ENCODE results near the gene E2F1. TPM values are rescaled to one million over a fixed set of nuclear protein-coding genes. Genes with fewer than 3 reads are reported as not detected.

E2F1 gene
- total and polyA plus RNA-seq, 2 experiments from 2014 or later = 12.1 to 42.6 TPM

- TF ChIP-seq CREB1 (CRISPR knock-in tag; IDR thresholded peaks at IDR 0.05; ENCODE audit: low read depth) (no peak), EZH2 (IDR thresholded peaks at IDR 0.05; ENCODE audit: low read depth, unreplicated experiment) (no peak), REST (IDR thresholded peaks at IDR 0.05; ENCODE audit: unreplicated experiment) (no peak), CTCF (conservative IDR thresholded peaks at IDR 0.05; ENCODE audit: low read depth in 2 of 2) (no peak)
These were observed 55.7 kb downstream of the E2F1 start (continued) for GRCh38 chr20:33630507-33630906.

GRCh38 chr20:33629979-33630378 is 56.2 kb downstream of the E2F1 start:
- Histone ChIP-seq H2AFZ (no peak overlapping the region), H3K79me2 (replicated peaks; ENCODE audit: insufficient read depth) (no peaks in the 10 kb centered on the region), H3K4me3 (no peak overlapping the region), H4K20me1 (replicated peaks; ENCODE audit: insufficient read depth) (no peaks in the 10 kb centered on the region), H3K4me2 (no peak overlapping the region), H3K4me1 (ENCODE audit: insufficient read depth) (no peaks in the 10 kb centered on the region), H3K27ac (ENCODE audit: low read depth) (no peak overlapping the region), H3K36me3 (ENCODE audit: insufficient read depth) (no peaks in the 10 kb centered on the region), H3F3A (replicated peaks; ENCODE audit: low read depth) (no peaks in the 10 kb centered on the region), H3K27me3 (ENCODE audit: insufficient read depth) (no peaks in the 10 kb centered on the region), H3K9me2 (ENCODE audit: insufficient read depth) (no peaks in the 10 kb centered on the region)
- no peak overlapping the region for H3K27ac Mint-ChIP-seq
- peaks cover 23% of the 10 kb centered on the region for H3K36me3 Mint-ChIP-seq (ENCODE audit: low read depth)
- no peak overlapping the region for H3K4me3 Mint-ChIP-seq
- H3K4me1 Mint-ChIP-seq = no peaks in the 10 kb centered on the region
- ATAC-seq (no peak), DNase-seq (ENCODE audit: low spot score) (no peak)
- TF ChIP-seq ZNF331 (CRISPR knock-in tag; IDR thresholded peaks at IDR 0.05; ENCODE audit: low read depth) (no peak), EZH2phosphoT487 (IDR thresholded peaks at IDR 0.05; ENCODE audit: unreplicated experiment) (no peak), NANOG (IDR thresholded peaks at IDR 0.05; ENCODE audit: borderline replicate concordance) (no peak), STAT1 (IDR thresholded peaks at IDR 0.05; ENCODE audit: unreplicated experiment) (no peak), REST (IDR thresholded peaks at IDR 0.05; ENCODE audit: unreplicated experiment) (no peak), CREB1 (CRISPR knock-in tag; IDR thresholded peaks at IDR 0.05; ENCODE audit: low read depth) (no peak), CTCF (conservative IDR thresholded peaks at IDR 0.05; ENCODE audit: low read depth in 2 of 2) (no peak), ETS1 (IDR thresholded peaks at IDR 0.05) (no peak), ZNF114 (CRISPR knock-in tag; IDR thresholded peaks at IDR 0.05) (no peak)
- no peaks in the 10 kb centered on the region for H3K27me3 Mint-ChIP-seq (ENCODE audit: insufficient read depth, low read depth, poor library complexity)
- no peaks in the 10 kb centered on the region for H3K9me3 Mint-ChIP-seq
